GM19238 (cell line): Measurements from ENCODE around the gene GNA12.
A peak's percentile ranks its signal among the peaks of the same experiment; 100 is the strongest.

Source experiments
- DNase-seq: peaks from one replicate; pipeline ENCODE4 v3.0.0; 2011; ENCODE audit warnings: low spot score; ENCODE audit not compliant: insufficient read length

GNA12 gene

GRCh38 chr7:2715341-2716231 lies 128.5 kb downstream of the GNA12 start:
- no peak for DNase-seq

GRCh38 chr7:2714636-2715035 lies 129.5 kb downstream of the GNA12 start:
- DNase-seq = no peak

- no peak for DNase-seq
Observed at GRCh38 chr7:2713978-2714377, 130.1 kb downstream of the GNA12 start.

- DNase-seq = no peak
Observed at GRCh38 chr7:2713370-2713769, 130.7 kb downstream of the GNA12 start.

- DNase-seq = no peak
Observed at GRCh38 chr7:2711895-2712675, 132.0 kb downstream of the GNA12 start.

- no peak for DNase-seq
Observed at GRCh38 chr7:2710901-2711551, 133.1 kb downstream of the GNA12 start.

- no peak for DNase-seq
Observed at GRCh38 chr7:2710286-2710655, 133.8 kb downstream of the GNA12 start.

GRCh38 chr7:2709553-2710285 lies 134.4 kb downstream of the GNA12 start:
- DNase-seq = peak; percentile 89

- DNase-seq = no peak
Observed at GRCh38 chr7:2708547-2709310, 135.4 kb downstream of the GNA12 start.

GRCh38 chr7:2708041-2708440 lies 136.1 kb downstream of the GNA12 start:
- no peak for DNase-seq

- no peak for DNase-seq
Observed at GRCh38 chr7:2707481-2707880, 136.6 kb downstream of the GNA12 start.

GRCh38 chr7:2706685-2707126 lies 137.4 kb downstream of the GNA12 start:
- no peak for DNase-seq

- no peak for DNase-seq
Observed at GRCh38 chr7:2705371-2706096, 138.6 kb downstream of the GNA12 start.

GRCh38 chr7:2702594-2702957 lies 141.5 kb downstream of the GNA12 start:
- no peak for DNase-seq

- no peak for DNase-seq
Observed at GRCh38 chr7:2701832-2702593, 142.1 kb downstream of the GNA12 start.

- no peak for DNase-seq
Observed at GRCh38 chr7:2701424-2701823, 142.7 kb downstream of the GNA12 start.

- DNase-seq = no peak
Observed at GRCh38 chr7:2700141-2700850, 143.8 kb downstream of the GNA12 start.

- no peak for DNase-seq
Observed at GRCh38 chr7:2699289-2699620, 144.9 kb downstream of the GNA12 start.
